Keratinocyte (primary cell): ENCODE results near the gene CCSER1.

ENCODE experiments used
- CTCF ChIP-seq, 3 experiments: IDR thresholded peaks in 1 of 3; conservative IDR thresholded peaks in 1 of 3; optimal IDR thresholded peaks in 1 of 3; 2 replicates in 2 of 3; 3 replicates in 1 of 3; pipeline versions ENCODE3 to v1.5.1; 2011; ENCODE audit warnings: low read length in 3 of 3, mild to moderate bottlenecking in 3 of 3, moderate library complexity in 2 of 3, control low read depth in 1 of 3, inconsistent platforms in 1 of 3; ENCODE audit not compliant: insufficient read depth in 2 of 3; ENCODE audit errors: extremely low read depth in 1 of 3
- EZH2 ChIP-seq: IDR thresholded peaks from one replicate; pipeline ENCODE4 v1.6.1; 2012; ENCODE audit warnings: inconsistent platforms, mild to moderate bottlenecking, low read length, moderate library complexity

- TF ChIP-seq CTCF (optimal IDR thresholded peaks at IDR 0.05 in 1 of 3, IDR thresholded peaks at IDR 0.05 in 1 of 3, conservative IDR thresholded peaks at IDR 0.05 in 1 of 3; ENCODE audit: extremely low read depth in 1 of 3, insufficient read depth in 2 of 3, low read length in 3 of 3) (no peak), EZH2 (no peak)
Measured at GRCh38 chr4:91032725-91033445, 905.7 kb downstream of the CCSER1 start.
